Measurements from ENCODE around the gene PCDHB11.
"Not testable (repeated sequence)": the region's sequence is repeated elsewhere in the genome, so short reads cannot be mapped to it uniquely, and the experiment has no call there.

The PCDHB11 gene

GRCh38 chr5:141234109-141234667 lies 34.8 kb downstream of the PCDHB11 start:
- H3K27me3 Mint-ChIP-seq = peaks cover 34% of the 10 kb centered on the region
- ATAC-seq (replicated peaks; ENCODE audit: extremely low read depth, poor library complexity, severe bottlenecking) (no peak), DNase-seq (ENCODE audit: low spot score in 2 of 2) (no peak)
- peaks cover 17% of the 10 kb centered on the region for H3K9me3 Mint-ChIP-seq
- no peak overlapping the region for H3K4me3 Mint-ChIP-seq
- H3K27ac Mint-ChIP-seq (ENCODE audit: low read depth) = no peak overlapping the region
- peaks cover 1% of the 10 kb centered on the region for H3K36me3 Mint-ChIP-seq (ENCODE audit: insufficient read depth)
- H3K4me1 Mint-ChIP-seq = no peaks in the 10 kb centered on the region

GRCh38 chr5:141235922-141236321 lies 36.5 kb downstream of the PCDHB11 start:
- peaks cover 24% of the 10 kb centered on the region for H3K9me3 Mint-ChIP-seq
- H3K27ac Mint-ChIP-seq (ENCODE audit: low read depth); H3K4me1 Mint-ChIP-seq; H3K4me3 Mint-ChIP-seq; ATAC-seq (replicated peaks; ENCODE audit: extremely low read depth, poor library complexity, severe bottlenecking); H3K36me3 Mint-ChIP-seq (ENCODE audit: insufficient read depth); DNase-seq (ENCODE audit: low spot score in 2 of 2): not testable (repeated sequence)
- H3K27me3 Mint-ChIP-seq = peaks cover 50% of the 10 kb centered on the region

- no peaks in the 10 kb centered on the region for H3K4me1 Mint-ChIP-seq
- H3K9me3 Mint-ChIP-seq = peaks cover 24% of the 10 kb centered on the region
Measured at GRCh38 chr5:141236516-141237313, 37.3 kb downstream of the PCDHB11 start.

GRCh38 chr5:141241496-141241895 lies 42.1 kb downstream of the PCDHB11 start:
- Mint-ChIP-seq H3K36me3 (ENCODE audit: insufficient read depth) (no peaks in the 10 kb centered on the region), H3K9me3 (peaks cover 19% of the 10 kb centered on the region), H3K27ac (ENCODE audit: low read depth) (no peak overlapping the region), H3K4me3 (no peak overlapping the region), H3K27me3 (peaks cover 57% of the 10 kb centered on the region), H3K4me1 (no peaks in the 10 kb centered on the region)
- DNase-seq (ENCODE audit: low spot score in 2 of 2) (no peak), ATAC-seq (replicated peaks; ENCODE audit: extremely low read depth, poor library complexity, severe bottlenecking) (no peak)

More at GRCh38 chr5:141236516-141237313, 37.3 kb downstream of the PCDHB11 start:
- Mint-ChIP-seq H3K27me3 (peaks cover 51% of the 10 kb centered on the region), H3K27ac (ENCODE audit: low read depth) (no peak overlapping the region), H3K36me3 (ENCODE audit: insufficient read depth) (peaks cover 1% of the 10 kb centered on the region), H3K4me3 (no peak overlapping the region)
- ATAC-seq (replicated peaks; ENCODE audit: extremely low read depth, poor library complexity, severe bottlenecking) (no peak), DNase-seq (ENCODE audit: low spot score in 2 of 2) (no peak)

- peak within 1 kb of the TSS; percentile 23 for H3K4me3 Mint-ChIP-seq
- H3K27ac Mint-ChIP-seq (ENCODE audit: low read depth) = no peak within 1 kb of the TSS
- DNase-seq (ENCODE audit: low spot score in 2 of 2) (no peak), ATAC-seq (replicated peaks; ENCODE audit: extremely low read depth, poor library complexity, severe bottlenecking) (no peak)
- H3K27me3 Mint-ChIP-seq = peaks cover 35% of the 10 kb centered on the region
- no peaks in the 10 kb centered on the region for H3K36me3 Mint-ChIP-seq (ENCODE audit: insufficient read depth)
- H3K4me1 Mint-ChIP-seq = no peaks in the 10 kb centered on the region
- H3K9me3 Mint-ChIP-seq = peaks cover 20% of the 10 kb centered on the region
Measured at GRCh38 chr5:141245250-141245717, 45.9 kb downstream of the PCDHB11 start, which contains the start of gene PCDHB15. Gene PCDHB15 (plus strand): TSS chr5:141245395. CDS start chr5:141245579, 184 bp downstream.

GRCh38 chr5:141246971-141247370 lies 47.5 kb downstream of the PCDHB11 start:
- ATAC-seq (replicated peaks; ENCODE audit: extremely low read depth, poor library complexity, severe bottlenecking); H3K4me3 Mint-ChIP-seq; H3K36me3 Mint-ChIP-seq (ENCODE audit: insufficient read depth); DNase-seq (ENCODE audit: low spot score in 2 of 2); H3K4me1 Mint-ChIP-seq; H3K27ac Mint-ChIP-seq (ENCODE audit: low read depth): not testable (repeated sequence)
- H3K27me3 Mint-ChIP-seq = peaks cover 27% of the 10 kb centered on the region
- H3K9me3 Mint-ChIP-seq = peaks cover 20% of the 10 kb centered on the region

- Mint-ChIP-seq H3K9me3 (peaks cover 20% of the 10 kb centered on the region), H3K27me3 (peaks cover 27% of the 10 kb centered on the region)
- not testable (repeated sequence) for H3K36me3 Mint-ChIP-seq (ENCODE audit: insufficient read depth); H3K27ac Mint-ChIP-seq (ENCODE audit: low read depth); ATAC-seq (replicated peaks; ENCODE audit: extremely low read depth, poor library complexity, severe bottlenecking); H3K4me1 Mint-ChIP-seq; H3K4me3 Mint-ChIP-seq; DNase-seq (ENCODE audit: low spot score in 2 of 2)
Measured at GRCh38 chr5:141247434-141247833, 48.0 kb downstream of the PCDHB11 start.

- no peak overlapping the region for H3K4me3 Mint-ChIP-seq
- ATAC-seq (replicated peaks; ENCODE audit: extremely low read depth, poor library complexity, severe bottlenecking) = no peak
- no peaks in the 10 kb centered on the region for H3K27me3 Mint-ChIP-seq
- H3K27ac Mint-ChIP-seq (ENCODE audit: low read depth) = no peak overlapping the region
- peaks cover 27% of the 10 kb centered on the region for H3K9me3 Mint-ChIP-seq
- H3K36me3 Mint-ChIP-seq (ENCODE audit: insufficient read depth) = no peaks in the 10 kb centered on the region
- H3K4me1 Mint-ChIP-seq = no peaks in the 10 kb centered on the region
- no peak for DNase-seq (ENCODE audit: low spot score in 2 of 2)
Measured at GRCh38 chr5:141250576-141250975, 51.1 kb downstream of the PCDHB11 start.
